Measurements from ENCODE around the gene LRRC46. TPM values are rescaled to one million over a fixed set of nuclear protein-coding genes. Genes with fewer than 3 reads are reported as not detected.

LRRC46 gene
- total RNA-seq, 1 donor from 2014 or later: not detected

- TF ChIP-seq CTCF (IDR thresholded peaks at IDR 0.05; ENCODE audit: insufficient read depth, low read length, severe bottlenecking): no peak
- Histone ChIP-seq H3K27me3 (ENCODE audit: control insufficient read depth, insufficient read depth, low read length) (no peaks in the 10 kb centered on the region), H3K36me3 (ENCODE audit: control insufficient read depth, insufficient read depth, low read length) (no peaks in the 10 kb centered on the region), H3K4me3 (ENCODE audit: low read depth, low read length) (no peak overlapping the region)
- DNase-seq (ENCODE audit: low read depth): no peak
- FAIRE-seq: no peak
Measured at GRCh38 chr17:47884427-47884740, 52.9 kb downstream of the LRRC46 start.

GRCh38 chr17:47884905-47885730, 53.6 kb downstream of the LRRC46 start:
- FAIRE-seq (no peak), DNase-seq (ENCODE audit: low read depth) (no peak)
- Histone ChIP-seq H3K27me3 (ENCODE audit: control insufficient read depth, insufficient read depth, low read length) (no peaks in the 10 kb centered on the region), H3K4me3 (ENCODE audit: low read depth, low read length) (no peak overlapping the region), H3K36me3 (ENCODE audit: control insufficient read depth, insufficient read depth, low read length) (no peaks in the 10 kb centered on the region)
- no peak for TF ChIP-seq CTCF (IDR thresholded peaks at IDR 0.05; ENCODE audit: insufficient read depth, low read length, severe bottlenecking)

Other genes with a start within 250 kb of the LRRC46 start
- gene KPNB1, start 181.8 kb upstream of the LRRC46 start, total RNA-seq: 211 and 279 TPM in 2 replicates
- 6.3 and 9.1 TPM in 2 replicates for gene TBKBP1, start 137.5 kb upstream of the LRRC46 start, total RNA-seq
- not detected in 2 replicates for gene TBX21, start 98.4 kb upstream of the LRRC46 start, total RNA-seq
- 1.3 and 1.5 TPM in 2 replicates for gene OSBPL7, start 9.9 kb upstream of the LRRC46 start, total RNA-seq
- 9.6 and 14.0 TPM in 2 replicates for gene MRPL10, start 129 bp upstream of the LRRC46 start, total RNA-seq
- gene SCRN2, start 9.6 kb downstream of the LRRC46 start, total RNA-seq: 23.7 and 28.2 TPM in 2 replicates
- gene SP6, start 19.5 kb downstream of the LRRC46 start, total RNA-seq: 0.79 and 2.4 TPM in 2 replicates
- 1.1 and 1.7 TPM in 2 replicates for gene SP2, start 64.6 kb downstream of the LRRC46 start, total RNA-seq
- gene PNPO, start 109.9 kb downstream of the LRRC46 start, total RNA-seq: 23.7 and 25.3 TPM in 2 replicates
- gene PRR15L, start 126.2 kb downstream of the LRRC46 start, total RNA-seq: 1.6 and 9.1 TPM in 2 replicates
- 77.1 and 89.8 TPM in 2 replicates for gene CDK5RAP3, start 139.4 kb downstream of the LRRC46 start, total RNA-seq
- gene COPZ2, start 206.1 kb downstream of the LRRC46 start, total RNA-seq: 8.2 and 21.4 TPM in 2 replicates
- 84.2 and 176 TPM in 2 replicates for gene NFE2L1, start 216.7 kb downstream of the LRRC46 start, total RNA-seq

Measured in bronchial epithelial cell (primary cell).